Activated CD8-positive, alpha-beta memory T cell treated with anti-CD3 and anti-CD28 coated beads, Interleukin-2, amount 50 U/mL, for 4 hours (primary cell): Measurements from ENCODE around the gene PODXL.
"Not testable (repeated sequence)": the region's sequence is repeated elsewhere in the genome, so short reads cannot be mapped to it uniquely, and the experiment has no call there.

Experiments used
- DNase-seq: peaks from one replicate; pipeline ENCODE4 v3.0.0-alpha.2; 2020

Gene PODXL

DNA sequence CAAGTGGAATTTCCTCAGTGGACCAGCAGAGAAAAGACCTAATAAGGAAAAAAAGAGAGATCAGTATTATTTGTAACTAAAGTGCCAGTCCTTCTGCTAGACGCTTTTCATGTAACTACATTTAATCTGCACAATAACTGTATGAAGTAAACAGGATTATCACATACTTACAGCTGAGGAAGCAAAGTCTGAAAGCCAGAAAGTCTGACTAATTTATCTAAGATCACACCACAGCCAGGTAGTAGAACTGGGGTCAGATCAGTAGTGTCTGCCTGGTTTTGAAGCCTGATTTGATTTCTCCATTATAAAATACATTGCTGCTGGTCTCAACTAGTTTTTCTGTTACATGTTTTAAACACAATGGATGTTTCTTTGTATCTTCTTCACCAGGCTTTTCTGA lies 69.2 kb downstream of the PODXL start:
- no peak for DNase-seq

DNA sequence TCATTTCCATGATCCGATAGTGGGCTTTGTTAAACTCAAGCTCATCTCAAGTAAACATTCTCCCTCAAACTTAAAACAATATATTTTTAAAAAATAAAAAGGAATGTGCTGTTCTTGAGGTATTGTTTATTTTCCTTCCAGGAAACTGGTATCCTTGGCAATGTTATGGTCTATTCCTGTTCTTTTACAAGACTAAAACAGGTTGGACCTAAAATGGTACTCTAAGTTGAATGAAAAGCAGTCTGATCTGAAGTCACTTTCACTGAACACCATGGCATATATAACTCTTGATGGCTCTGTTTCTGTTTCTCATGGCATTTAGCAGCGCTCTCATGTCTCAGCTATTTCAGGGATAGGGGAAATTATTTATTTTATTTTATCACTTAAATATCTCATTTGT lies 70.1 kb downstream of the PODXL start:
- no peak for DNase-seq

DNA sequence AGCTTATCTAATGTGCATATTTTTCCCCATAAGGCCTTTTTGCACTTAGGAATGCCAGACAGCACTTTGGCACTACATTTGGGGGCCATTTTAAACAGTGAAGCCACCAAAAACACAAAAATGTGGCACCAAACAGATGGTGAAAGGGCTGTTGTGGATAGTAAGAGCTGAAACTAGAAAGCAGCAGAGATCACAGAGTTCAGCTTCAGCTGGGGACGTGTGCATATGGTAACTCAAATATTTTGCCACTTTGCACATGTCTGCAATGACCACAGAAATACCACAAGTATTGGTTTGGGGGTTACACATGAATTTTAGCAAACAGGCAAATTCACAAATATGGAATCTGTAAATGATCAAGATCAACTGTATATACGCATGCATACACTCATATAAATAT lies 72.8 kb downstream of the PODXL start:
- no peak for DNase-seq

DNA sequence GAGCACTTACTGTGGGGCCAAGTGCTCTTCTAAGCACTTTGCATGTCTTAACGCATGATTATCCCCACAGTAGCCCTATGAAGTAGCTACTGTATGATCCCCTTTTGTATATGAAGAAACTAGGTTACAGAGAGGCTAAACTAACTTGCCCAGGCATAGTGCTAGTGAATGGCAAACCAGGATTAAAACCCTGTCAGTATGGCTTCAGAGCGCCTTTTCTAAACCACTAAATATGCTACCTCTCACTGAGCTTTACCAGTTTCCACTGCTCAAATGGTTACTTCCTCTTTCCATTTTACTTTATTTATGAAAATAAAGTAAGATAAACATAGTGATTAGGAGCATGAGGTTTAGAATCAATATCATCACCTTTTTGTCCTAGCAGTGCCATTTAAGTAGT lies 73.6 kb downstream of the PODXL start:
- DNase-seq = no peak

DNA sequence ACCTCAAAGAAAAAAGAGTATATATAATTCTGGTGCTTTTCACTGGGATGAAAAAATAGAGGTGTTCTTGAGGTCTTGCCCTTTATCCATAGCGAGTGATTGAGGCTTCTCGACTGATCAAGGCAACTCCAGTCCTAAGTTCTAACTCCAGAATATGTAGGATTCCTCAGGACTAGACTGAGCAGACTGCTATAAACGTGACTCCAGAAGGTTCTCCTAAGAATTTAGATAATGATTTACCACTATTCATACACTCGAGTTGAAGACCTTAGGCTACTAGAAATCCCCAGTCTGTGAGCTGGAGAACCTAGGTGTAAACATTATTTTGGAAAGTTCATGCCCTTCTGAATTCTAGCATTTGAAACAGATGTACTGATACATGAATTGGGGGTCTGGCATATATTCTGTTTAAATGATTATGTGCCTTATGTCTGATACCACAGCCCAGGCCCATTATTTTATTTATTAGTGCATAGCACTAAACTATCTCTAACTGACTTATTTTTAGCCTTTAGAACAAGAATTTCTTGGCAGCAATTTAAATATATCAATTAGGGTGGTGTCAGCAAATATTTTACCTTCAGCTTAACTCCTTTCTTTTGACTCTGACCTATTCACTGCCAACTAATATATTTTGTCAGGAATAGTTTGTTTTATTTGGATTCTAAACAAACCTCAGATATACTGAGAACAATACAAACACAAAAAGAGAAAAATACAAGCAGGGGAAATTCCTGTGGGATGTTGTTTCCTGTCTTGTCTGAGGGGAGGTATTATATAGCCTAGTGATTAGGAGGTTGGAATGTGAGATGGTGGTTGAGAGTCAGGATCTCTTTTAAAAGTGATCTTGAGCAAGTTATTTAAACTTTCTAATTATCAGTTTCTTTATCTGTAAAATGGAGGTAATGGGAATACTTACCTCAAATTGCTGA lies 75.8 kb downstream of the PODXL start:
- DNase-seq = no peak

- no peak for DNase-seq
These were observed 79.7 kb downstream of the PODXL start for GRCh38 chr7:131476740-131477139.

GRCh38 chr7:131471250-131472004 lies 85.0 kb downstream of the PODXL start:
- no peak for DNase-seq

- DNase-seq = no peak
These were observed 88.6 kb downstream of the PODXL start for GRCh38 chr7:131467788-131468187.

DNA sequence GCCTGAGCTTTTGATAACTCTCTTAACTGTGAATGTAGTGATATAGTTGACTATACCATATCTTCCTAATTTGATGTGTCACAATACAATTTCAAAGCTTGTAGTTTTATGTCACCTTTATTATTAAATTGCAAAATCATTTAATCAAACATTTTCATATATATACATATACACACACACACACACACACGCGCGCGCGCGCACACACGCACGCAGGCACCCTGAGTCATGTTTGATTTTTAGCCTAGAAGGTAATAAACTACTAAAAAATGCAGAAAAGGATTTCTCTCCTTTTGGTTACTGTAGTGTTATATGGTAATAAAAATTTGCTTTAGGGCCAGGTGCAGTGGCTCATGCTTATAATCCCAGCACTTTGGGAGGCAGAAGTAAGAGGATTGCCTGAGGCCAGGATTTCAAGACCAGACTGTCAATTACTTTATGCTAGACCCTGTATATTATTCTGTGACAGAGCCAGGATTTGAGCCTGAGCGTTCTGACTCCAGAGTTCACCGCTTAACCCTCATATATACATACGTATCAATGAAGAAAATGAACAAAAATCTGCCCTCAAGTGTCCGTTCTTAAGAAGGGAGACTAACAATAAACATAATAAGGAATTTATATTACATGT lies 89.6 kb downstream of the PODXL start:
- no peak for DNase-seq

DNA sequence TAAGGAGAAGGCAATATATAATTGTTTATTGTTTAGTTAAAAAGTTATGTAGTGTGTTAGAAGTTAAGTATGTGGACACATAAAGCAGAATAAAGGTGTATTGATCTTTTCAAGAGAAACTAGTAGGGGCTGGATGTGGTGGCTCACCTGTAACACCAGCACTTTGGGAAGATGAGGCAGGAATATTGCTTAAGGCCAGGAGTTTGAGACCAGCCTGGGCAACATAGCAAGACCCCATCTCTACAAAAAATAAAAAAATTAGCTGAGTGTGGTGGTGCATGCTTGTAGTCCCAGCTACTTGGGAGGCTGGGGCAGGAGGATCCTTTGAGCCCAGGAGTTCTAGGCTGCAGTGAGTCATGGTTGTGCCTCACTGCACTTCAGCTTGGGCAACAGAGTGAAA lies 93.7 kb downstream of the PODXL start:
- DNase-seq = not testable (repeated sequence)

- DNase-seq = no peak
These were observed 94.4 kb downstream of the PODXL start for GRCh38 chr7:131462059-131462458.

GRCh38 chr7:131459256-131459655 lies 97.2 kb downstream of the PODXL start:
- DNase-seq = no peak

DNA sequence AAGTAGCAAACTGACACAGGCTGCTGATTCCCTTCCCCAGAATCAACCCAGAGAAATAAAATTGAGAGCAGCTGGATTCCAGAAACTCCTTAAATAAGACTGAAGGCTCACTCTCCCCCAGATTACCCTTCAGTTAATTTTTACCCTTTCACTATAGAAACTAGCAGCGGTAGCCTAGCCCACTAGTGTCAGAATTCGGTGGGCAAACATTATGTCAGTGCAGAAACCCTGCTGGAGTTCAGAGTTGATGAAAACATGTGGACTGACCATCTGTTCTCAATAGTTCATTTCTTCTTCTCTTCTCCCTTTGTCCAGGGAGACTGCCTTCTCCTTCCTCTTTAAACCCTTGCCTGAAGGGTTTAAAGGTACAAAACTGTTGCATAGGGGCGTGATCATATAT lies 100.1 kb downstream of the PODXL start:
- DNase-seq = no peak

- DNase-seq = no peak
These were observed 100.9 kb downstream of the PODXL start for GRCh38 chr7:131455546-131455945.

DNA sequence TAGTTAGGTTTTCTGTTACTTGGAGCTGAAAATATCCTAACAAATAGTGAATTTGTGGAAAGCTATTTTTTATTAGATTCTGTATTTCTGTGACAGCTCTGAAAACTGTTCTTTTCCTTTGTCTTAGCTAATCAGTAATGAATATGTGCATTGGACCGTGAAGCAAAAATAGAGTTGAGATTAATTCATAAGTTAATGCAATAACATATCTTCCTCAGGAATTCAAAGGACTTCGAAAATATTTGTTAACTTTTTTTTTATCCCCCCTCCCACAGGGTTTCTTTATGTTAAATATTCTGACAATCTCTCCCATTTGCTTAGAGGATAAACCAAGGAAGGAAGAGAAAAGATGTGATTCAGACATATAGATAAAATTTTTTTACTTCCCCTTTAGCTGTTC lies 101.4 kb downstream of the PODXL start:
- DNase-seq = no peak

DNA sequence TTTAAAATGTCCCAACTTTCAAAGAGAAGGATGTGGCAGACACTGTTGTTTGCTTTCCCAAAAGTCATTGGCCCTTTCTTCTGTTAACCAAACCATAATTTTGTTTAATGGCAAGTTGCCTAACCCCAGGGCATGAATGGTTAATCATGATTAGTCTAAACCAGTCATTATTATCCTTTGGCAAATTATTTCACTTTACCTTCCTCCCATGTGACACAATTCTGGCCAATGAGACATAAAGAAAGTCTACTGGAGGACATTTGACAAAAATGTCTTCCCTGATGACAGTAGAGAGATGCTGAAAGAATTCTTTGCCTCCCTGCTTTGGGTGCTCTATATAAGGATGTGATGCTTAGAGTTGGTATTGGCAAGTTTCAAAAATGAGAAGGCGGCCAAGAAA lies 101.9 kb downstream of the PODXL start:
- no peak for DNase-seq
